Suppressor macrophage treated with lipopolysaccharide for 4 hours (primary cell): ENCODE measurements around the gene TESMIN.

Experiments used
- DNase-seq: peaks from one replicate; pipeline ENCODE4 v3.0.0-alpha.2; 2020

The TESMIN gene

GRCh38 chr11:68680541-68681231 is 70.6 kb downstream of the TESMIN start:
- DNase-seq = no peak

- no peak for DNase-seq
Measured at GRCh38 chr11:68678031-68678441, 73.3 kb downstream of the TESMIN start.

- peak; percentile 62 for DNase-seq
Measured at GRCh38 chr11:68677432-68677831, 73.9 kb downstream of the TESMIN start.

GRCh38 chr11:68674461-68674860 is 76.9 kb downstream of the TESMIN start:
- DNase-seq = no peak

GRCh38 chr11:68673991-68674390 is 77.3 kb downstream of the TESMIN start:
- DNase-seq = no peak

- DNase-seq = peak; percentile 47
Measured at GRCh38 chr11:68673306-68673945, 77.9 kb downstream of the TESMIN start.

GRCh38 chr11:68670208-68670992 is 80.9 kb downstream of the TESMIN start:
- DNase-seq = no peak

GRCh38 chr11:68669301-68670090 is 81.8 kb downstream of the TESMIN start:
- DNase-seq = no peak

- DNase-seq = no peak
Measured at GRCh38 chr11:68667511-68668500, 83.5 kb downstream of the TESMIN start.

- DNase-seq = no peak
Measured at GRCh38 chr11:68666849-68667248, 84.5 kb downstream of the TESMIN start.

GRCh38 chr11:68665436-68665835 is 85.9 kb downstream of the TESMIN start:
- DNase-seq = no peak

GRCh38 chr11:68664906-68665305 is 86.4 kb downstream of the TESMIN start:
- no peak for DNase-seq

GRCh38 chr11:68664141-68664540 is 87.2 kb downstream of the TESMIN start:
- DNase-seq = no peak

- no peak for DNase-seq
Measured at GRCh38 chr11:68663482-68664010, 87.8 kb downstream of the TESMIN start.

GRCh38 chr11:68661697-68662603 is 89.4 kb downstream of the TESMIN start:
- no peak for DNase-seq

GRCh38 chr11:68661014-68661413 is 90.3 kb downstream of the TESMIN start:
- no peak for DNase-seq

- no peak for DNase-seq
Measured at GRCh38 chr11:68660066-68660810, 91.1 kb downstream of the TESMIN start.

- no peak for DNase-seq
Measured at GRCh38 chr11:68659158-68659921, 92.0 kb downstream of the TESMIN start.

- no peak for DNase-seq
Measured at GRCh38 chr11:68658661-68659060, 92.7 kb downstream of the TESMIN start.
